ENCODE data around the gene SOWAHD.
"Not testable (repeated sequence)": the region's sequence is repeated elsewhere in the genome, so short reads cannot be mapped to it uniquely, and the experiment has no call there.

Gene SOWAHD

DNA sequence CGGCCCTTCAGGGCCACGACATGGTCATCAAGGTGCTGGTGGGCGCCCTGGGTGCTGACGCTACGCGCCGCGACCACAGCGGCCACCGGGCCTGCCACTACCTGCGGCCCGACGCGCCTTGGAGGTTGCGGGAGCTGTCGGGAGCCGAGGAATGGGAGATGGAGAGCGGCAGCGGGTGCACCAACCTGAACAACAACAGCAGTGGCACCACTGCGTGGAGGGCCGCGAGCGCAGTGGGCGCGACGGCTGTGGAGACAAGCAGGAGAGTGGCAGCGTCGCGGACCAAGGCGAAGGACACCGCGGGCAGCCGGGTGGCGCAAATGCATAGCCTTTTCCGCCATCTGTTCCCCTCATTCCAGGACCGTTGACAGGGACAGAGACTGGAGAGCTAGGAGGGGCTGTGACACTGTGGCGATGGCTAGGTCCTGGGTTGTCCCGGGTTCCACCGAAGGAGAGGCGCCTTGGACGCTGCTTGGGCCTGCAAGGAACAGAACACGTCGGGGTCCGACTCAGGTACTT lies 919 bp downstream of the SOWAHD start:
- no peak for DNase-seq

DNA sequence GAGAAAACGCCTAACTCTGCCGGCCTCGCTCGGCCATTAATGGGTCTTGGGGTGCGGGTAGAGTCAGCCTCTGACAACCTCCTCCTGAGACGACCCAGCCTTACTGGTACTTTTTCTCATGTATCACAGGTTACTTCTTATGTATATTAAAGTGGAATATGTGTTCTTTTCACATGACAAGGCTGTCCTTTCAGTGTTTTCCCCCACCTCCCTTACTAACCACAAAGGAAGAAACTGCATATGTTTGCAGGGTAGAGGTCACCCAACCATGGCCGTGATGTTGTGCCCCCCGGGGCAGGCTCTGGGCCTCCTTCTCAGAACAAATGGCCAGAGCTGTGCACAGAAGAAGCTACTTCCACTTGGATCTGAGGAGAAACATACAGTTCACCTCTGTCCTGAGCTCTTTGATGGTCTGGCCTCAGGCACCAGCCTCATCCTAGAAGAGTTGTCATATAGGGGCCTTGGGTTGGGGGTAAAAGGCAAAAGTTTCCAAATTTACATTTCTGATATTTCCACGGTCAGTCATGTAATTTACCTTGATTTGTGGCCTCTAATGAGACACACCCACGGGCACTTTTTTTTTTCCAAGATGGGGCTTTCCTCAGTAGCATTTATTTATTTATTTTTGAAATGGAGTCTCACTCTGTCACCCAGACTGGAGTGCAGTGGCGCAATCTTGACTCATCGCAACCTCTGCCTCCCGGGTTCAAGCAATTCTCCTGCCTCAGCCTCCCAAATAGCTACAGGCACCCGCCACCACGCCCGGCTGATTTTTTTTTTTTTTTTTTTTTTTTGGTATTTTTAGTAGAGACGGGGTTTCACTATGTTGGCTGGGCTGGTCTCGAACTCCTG lies 1.9 kb downstream of the SOWAHD start:
- no peak for DNase-seq

DNA sequence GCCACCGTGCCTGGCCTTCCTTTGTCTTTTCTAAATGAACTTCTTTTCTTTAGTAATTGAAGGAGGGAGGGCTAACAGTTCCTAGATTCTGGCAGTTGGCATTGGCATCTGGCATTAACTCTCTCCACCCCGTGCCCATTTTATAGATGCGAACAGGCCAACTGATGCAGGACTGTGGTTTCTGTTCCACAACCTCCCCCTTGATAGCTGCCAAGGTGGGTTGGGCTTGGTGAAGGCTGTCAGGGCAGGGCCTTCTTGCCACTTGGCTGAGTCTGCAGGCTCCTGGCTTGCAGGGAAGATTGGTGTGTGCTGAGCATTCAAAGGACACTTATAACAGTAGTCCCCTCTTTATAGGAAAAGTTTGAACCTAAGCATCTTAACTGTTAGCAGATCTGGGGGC lies 4.3 kb downstream of the SOWAHD start:
- no peak for DNase-seq

DNA sequence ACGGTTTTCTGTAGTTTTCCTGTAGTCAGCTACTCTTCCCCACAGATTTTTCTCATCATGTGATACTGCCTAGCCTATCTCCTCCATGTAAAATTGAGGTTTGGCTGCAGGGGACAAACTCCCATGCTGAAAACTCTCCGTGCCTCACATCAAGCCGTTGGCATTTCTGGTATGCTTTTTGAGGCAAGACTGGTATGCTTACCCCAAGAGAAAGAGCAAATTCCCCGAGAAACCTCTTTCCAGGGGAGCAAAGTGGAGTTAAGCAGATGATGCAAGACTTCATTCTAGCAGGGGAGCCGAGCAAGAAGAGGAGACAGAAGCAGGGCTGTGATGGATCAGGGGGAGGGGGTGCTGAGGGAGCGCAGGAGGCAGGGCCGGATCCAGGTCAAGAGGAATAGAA lies 4.8 kb downstream of the SOWAHD start:
- no peak for DNase-seq

- no peak for DNase-seq
Measured at GRCh38 chrX:119763836-119764387, 5.5 kb downstream of the SOWAHD start.

GRCh38 chrX:119768436-119768835 lies 10.0 kb downstream of the SOWAHD start:
- DNase-seq = not testable (repeated sequence)

DNA sequence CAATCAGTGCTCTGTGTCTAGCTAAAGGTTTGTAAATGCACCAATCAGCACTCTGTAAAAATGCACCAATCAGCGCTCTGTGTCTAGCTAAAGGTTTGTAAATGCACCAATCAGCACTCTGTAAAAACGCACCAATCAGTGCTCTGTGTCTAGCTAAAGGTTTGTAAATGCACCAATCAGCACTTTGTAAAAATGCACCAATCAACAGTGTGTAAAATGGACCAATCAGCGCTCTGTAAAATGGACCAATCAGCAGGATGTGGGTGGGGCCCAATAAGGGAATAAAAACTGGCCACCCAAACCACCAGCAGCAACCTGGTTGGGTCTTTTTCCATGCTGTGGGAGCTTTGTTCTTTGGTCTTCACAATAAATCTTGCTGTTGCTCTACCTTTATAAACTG lies 11.0 kb downstream of the SOWAHD start:
- DNase-seq = not testable (repeated sequence)

- DNase-seq = no peak
Measured at GRCh38 chrX:119775517-119776238, 17.3 kb downstream of the SOWAHD start.

GRCh38 chrX:119778829-119779228 lies 20.4 kb downstream of the SOWAHD start:
- DNase-seq = no peak

- no peak for DNase-seq
Measured at GRCh38 chrX:119783026-119783425, 24.6 kb downstream of the SOWAHD start.

DNA sequence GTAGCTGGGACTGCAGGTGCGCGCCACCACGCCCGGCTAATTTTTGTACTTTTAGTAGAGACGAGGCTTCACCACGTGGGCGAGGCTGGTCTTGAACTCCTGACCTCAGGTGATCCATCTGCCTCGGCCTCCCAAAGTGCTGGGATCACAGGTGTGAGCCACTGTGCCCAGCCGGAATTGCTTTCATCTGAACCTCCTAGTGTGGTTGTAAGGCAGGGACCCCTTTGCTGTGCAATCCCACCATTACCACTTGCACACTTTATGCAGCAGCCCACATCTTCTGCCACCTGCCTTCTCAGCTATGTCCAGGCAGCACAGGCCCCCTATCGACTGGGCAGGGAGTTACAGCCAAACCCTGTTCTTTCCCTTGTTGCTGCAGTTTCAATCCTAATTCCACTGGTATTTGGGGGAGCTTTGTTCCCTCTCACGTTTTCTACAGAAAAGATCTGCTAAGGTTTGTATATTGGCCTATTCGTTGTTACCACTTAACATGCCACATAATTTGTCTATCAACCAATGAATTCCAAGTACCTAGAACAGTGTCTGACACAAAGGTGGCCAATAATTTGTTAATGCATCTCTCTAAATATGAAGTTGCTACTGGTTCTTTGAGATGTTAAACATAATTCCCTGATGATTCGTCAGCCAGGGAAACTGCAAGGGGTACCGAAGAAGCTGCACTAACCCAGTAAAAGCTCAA lies 26.5 kb downstream of the SOWAHD start:
- DNase-seq = no peak

DNA sequence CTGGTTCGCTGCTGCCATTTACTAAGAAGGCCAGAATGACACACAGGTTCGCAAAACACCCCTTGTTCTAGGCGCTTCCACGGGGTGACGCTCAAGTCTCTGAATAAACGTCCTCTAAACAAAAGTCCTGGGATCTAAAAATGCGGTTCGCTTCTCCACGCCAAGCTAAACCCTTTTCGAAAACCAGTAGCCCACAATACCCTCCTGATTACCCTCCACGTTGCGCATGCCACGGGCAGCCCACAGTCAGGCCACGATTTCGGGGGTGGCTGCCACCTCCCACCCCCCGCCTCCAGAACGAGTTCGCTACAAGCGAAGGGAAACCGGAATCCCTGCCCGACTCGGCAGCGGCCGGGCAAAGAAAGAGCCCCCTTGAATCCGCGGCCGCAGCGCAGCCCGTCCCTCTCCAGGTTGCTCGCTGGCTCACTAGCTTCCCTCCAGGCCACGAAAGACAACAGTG lies 32.6 kb downstream of the SOWAHD start:
- DNase-seq = no peak

DNA sequence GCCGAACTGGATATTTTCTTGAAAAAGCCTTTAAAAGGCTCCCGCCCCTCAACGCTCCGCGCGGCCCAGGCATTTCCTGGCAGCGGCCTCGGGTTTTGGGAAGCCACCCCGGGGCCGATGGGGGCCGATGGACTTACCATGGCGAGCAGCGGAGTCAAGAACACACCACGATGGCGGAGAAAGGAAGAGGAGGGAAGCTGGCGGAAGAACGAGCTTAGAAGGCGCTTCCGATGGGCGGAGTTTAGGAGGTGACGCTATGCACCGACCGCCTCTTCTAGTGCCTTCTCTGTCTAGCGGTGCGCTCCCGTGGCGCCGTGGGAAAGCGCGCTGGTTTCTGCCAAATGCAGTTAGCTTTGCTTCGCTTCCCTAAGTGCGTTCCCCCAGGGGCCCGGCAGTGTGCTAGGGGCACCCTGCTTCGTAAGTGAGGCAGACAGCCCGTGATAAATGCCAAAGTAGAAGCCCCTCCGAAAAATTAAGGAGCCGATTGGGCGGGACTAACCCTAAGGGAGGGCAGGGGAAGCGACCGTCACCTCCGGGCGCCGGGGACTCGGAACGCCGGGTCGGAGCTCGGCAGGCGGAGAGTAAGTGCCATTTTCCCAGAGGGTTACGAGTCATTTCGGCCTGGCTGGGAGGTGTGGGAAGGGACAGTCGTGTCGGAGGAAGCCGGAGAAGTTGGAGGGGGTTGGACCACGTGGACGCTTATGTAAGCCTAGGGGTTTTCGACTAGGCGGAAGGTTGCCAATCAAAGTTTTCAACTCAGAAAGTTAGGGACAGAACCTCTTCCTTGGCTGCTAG lies 33.2 kb downstream of the SOWAHD start, which contains the start of gene RPL39:
Gene RPL39, minus strand, starts transcription at position 194 of the 795 bp plus-strand sequence. Its CDS starts 54 bp downstream, at position 140.
- DNase-seq = peak; percentile 86

DNA sequence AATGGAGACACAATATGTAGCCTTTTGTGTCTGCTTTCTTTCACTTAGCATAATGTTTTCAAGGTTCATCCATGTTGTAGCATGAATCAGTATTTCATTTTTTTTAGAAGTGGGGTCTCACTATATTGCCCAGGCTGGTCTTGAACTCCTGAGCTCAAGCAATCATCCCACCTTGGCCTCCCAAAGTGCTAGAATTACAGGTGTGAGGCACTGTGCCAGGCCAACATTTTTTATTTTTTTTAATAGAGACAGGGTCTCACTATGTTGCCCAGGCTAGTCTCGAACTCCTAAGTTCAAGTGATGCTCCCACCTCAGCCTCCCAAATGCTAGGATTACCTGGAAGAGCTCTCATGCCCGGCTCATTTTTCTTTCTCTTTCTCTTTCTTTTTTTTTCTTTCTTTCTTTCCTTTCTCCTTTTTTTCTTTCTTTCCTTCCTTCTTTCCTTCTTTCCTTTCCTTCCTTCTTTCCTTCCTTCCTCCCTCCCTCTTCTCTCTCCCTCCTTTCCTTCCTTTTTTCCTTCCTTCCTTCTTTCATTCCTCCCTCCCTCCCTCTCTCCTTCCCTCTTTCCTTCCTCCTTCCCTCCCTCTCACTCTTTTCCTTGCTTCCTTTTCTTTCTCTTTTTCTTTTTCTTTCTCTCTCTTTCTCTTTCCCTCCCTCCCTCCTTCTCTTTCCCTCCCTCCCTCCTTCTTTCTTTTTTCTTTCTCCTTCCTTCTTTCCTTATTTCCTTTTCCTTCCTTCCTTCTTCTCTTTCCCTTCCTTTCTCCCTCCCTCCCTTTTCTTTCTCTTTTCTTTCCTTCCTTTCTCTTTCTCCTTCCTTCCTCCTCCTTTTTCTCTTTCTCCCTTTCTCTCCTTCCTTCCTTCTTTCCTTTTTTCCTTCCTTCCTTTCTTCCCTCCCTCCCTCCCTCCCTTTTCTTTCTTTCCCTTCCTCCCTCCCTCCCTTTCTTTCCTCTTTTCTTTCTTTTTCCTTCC lies 43.1 kb downstream of the SOWAHD start:
- no peak for DNase-seq

- no peak for DNase-seq
Measured at GRCh38 chrX:119802546-119802945, 44.2 kb downstream of the SOWAHD start.

- DNase-seq = not testable (repeated sequence)
Measured at GRCh38 chrX:119808461-119808860, 50.1 kb downstream of the SOWAHD start.

- DNase-seq = no peak
Measured at GRCh38 chrX:119809185-119809666, 50.8 kb downstream of the SOWAHD start.
